ENCODE results near the gene ISX. TPM values are rescaled to one million over a fixed set of nuclear protein-coding genes. Genes with fewer than 3 reads are reported as not detected.

ISX gene
- total RNA-seq, 1 donor from 2014 or later: not detected

DNA sequence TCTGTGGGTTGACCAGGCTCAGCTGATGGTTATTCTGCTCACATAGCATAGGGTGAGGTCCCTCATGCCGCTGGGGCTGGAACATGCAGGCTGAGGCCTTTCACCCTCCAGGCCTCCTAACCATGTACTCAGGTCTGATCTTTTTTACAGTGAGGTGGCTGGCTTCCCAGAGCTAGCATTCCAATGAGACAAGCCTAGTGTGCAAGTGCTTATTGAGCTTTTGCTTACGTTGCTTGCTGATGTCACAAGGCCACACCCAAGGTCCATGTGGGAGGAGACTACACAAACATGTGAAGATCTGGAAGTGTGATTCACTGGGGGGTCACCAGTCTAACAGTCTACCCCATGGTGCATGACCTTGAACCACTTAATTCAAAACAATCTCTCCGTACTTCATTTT is 33.9 kb downstream of the ISX start:
- H3K36me3 Mint-ChIP-seq (ENCODE audit: low read depth): no peaks in the 10 kb centered on the region
- DNase-seq: no peak
- peaks cover 21% of the 10 kb centered on the region for H3K27me3 Mint-ChIP-seq
- H3K9me3 Mint-ChIP-seq: no peaks in the 10 kb centered on the region
- H3K27ac Mint-ChIP-seq: no peak overlapping the region
- ATAC-seq (ENCODE audit: low read depth): no peak
- intact Hi-C loops (cut with micrococcal nuclease): no loop called here
- no peak overlapping the region for H3K4me3 Mint-ChIP-seq
- CTCF ChIA-PET: no interaction called here
- TF ChIP-seq, protein P1, sequence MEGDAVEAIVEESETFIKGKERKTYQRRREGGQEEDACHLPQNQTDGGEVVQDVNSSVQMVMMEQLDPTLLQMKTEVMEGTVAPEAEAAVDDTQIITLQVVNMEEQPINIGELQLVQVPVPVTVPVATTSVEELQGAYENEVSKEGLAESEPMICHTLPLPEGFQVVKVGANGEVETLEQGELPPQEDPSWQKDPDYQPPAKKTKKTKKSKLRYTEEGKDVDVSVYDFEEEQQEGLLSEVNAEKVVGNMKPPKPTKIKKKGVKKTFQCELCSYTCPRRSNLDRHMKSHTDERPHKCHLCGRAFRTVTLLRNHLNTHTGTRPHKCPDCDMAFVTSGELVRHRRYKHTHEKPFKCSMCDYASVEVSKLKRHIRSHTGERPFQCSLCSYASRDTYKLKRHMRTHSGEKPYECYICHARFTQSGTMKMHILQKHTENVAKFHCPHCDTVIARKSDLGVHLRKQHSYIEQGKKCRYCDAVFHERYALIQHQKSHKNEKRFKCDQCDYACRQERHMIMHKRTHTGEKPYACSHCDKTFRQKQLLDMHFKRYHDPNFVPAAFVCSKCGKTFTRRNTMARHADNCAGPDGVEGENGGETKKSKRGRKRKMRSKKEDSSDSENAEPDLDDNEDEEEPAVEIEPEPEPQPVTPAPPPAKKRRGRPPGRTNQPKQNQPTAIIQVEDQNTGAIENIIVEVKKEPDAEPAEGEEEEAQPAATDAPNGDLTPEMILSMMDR (IDR thresholded peaks at IDR 0.05): no peak
- POLR2A ChIA-PET: no interaction called here
- no peaks in the 10 kb centered on the region for H3K4me1 Mint-ChIP-seq

DNA sequence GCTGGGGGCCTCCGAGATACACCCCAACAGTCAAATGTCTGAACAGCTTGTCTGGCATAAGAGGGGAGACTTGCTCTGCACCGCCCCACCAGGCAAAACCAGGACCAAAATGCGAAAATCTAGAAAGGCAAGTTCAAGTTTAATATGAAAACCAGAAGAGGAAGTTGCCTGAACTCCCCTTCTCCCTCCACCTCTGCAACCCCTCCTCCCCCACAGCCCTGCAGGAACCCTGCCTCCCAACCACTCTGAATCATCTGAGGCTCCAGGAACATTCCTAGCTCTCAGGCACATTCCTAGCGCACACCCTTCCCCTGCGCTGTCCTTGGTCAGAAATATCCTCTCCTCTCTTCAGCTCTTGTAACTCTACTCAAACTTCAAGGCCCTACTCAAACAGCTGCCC is 36.7 kb downstream of the ISX start:
- DNase-seq (no peak), ATAC-seq (ENCODE audit: low read depth) (no peak)
- H3K4me3 Mint-ChIP-seq: no peak overlapping the region
- no peaks in the 10 kb centered on the region for H3K4me1 Mint-ChIP-seq
- H3K27me3 Mint-ChIP-seq: peaks cover 21% of the 10 kb centered on the region
- ChIA-PET CTCF (no interaction called here), POLR2A (no interaction called here)
- intact Hi-C loops (cut with micrococcal nuclease): no loop called here
- H3K9me3 Mint-ChIP-seq: peaks cover 3% of the 10 kb centered on the region
- H3K36me3 Mint-ChIP-seq (ENCODE audit: low read depth): no peaks in the 10 kb centered on the region
- H3K27ac Mint-ChIP-seq: no peak overlapping the region
- TF ChIP-seq, protein P1 (IDR thresholded peaks at IDR 0.05): no peak

DNA sequence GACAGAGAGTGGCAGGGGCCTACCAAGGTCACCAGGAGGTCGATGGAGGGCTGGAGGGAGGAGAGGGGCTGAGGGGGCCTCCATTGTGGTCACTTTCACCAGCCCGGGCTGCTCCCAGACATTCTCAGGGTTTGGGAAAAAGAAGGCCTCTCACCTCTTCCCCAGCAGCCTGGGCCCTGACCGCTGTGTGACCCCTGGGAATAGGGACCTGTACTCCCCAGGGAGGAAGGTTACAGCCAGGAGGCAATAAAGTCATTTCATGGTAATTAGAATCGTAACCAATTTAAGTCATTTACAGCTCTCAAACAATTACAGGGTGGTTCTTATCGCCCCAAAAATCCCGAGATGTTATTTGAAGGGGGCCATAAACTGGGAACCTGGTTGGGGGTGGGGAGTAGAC is 37.8 kb downstream of the ISX start:
- Mint-ChIP-seq H3K27me3 (peaks cover 23% of the 10 kb centered on the region), H3K4me3 (no peak overlapping the region), H3K27ac (no peak overlapping the region), H3K4me1 (no peaks in the 10 kb centered on the region), H3K36me3 (ENCODE audit: low read depth) (no peaks in the 10 kb centered on the region), H3K9me3 (peaks cover 6% of the 10 kb centered on the region)
- TF ChIP-seq, protein P1 (IDR thresholded peaks at IDR 0.05): no peak
- POLR2A ChIA-PET: no interaction called here
- DNase-seq (no peak), ATAC-seq (ENCODE audit: low read depth) (no peak)
- CTCF ChIA-PET: no interaction called here
- intact Hi-C loops (cut with micrococcal nuclease): no loop called here

DNA sequence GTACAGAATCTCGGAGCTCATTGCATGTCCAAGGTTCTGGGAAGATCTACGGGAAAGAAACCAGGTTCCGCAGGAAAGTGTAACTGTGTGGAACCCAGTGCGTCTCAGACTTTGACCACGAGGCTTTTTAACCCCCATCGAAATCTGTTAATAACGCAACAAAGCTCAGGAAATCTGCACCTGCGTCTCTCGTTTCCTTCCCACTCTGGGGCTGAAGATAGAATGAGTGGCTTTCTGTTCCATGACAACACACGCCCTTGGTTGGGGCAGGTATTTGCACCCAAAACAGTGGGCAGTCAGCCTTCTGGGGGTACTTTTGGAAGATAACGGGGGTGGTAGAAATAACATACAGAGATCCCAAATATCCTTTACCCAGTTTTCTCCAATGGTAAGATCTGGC is 38.5 kb downstream of the ISX start:
- Mint-ChIP-seq H3K9me3 (peaks cover 6% of the 10 kb centered on the region), H3K36me3 (ENCODE audit: low read depth) (no peaks in the 10 kb centered on the region), H3K27me3 (peaks cover 29% of the 10 kb centered on the region), H3K4me1 (no peaks in the 10 kb centered on the region), H3K27ac (no peak overlapping the region), H3K4me3 (no peak overlapping the region)
- no peak for ATAC-seq (ENCODE audit: low read depth)
- TF ChIP-seq, protein P1 (IDR thresholded peaks at IDR 0.05): no peak
- intact Hi-C loops (cut with micrococcal nuclease): no loop called here
- ChIA-PET POLR2A (no interaction called here), CTCF (no interaction called here)
- DNase-seq: no peak

DNA sequence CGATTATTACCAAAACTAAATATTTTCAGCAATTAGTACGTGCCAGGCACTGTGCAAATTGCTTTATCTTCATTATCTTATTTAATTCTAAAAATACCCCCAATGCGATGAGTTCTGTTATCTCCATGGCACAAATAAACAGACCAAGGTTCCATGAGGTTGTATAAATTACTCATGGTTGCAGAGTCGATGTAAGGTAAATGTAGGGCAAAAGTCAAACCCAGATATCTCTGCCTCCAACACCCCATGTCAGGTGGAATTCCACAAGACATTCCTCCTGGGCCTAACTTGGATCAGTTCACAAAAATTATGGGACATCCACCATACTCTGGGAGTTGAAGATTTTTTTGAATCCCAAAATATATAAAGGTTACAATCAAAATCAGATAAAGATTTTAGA is 43.7 kb downstream of the ISX start:
- DNase-seq (no peak), ATAC-seq (ENCODE audit: low read depth) (no peak)
- Mint-ChIP-seq H3K27me3 (peaks cover 36% of the 10 kb centered on the region), H3K9me3 (peaks cover 6% of the 10 kb centered on the region), H3K4me1 (no peaks in the 10 kb centered on the region), H3K27ac (no peak overlapping the region), H3K36me3 (ENCODE audit: low read depth) (no peaks in the 10 kb centered on the region), H3K4me3 (no peak overlapping the region)
- CTCF ChIA-PET: no interaction called here
- intact Hi-C loops (cut with micrococcal nuclease): no loop called here
- TF ChIP-seq, protein P1 (IDR thresholded peaks at IDR 0.05): no peak
- POLR2A ChIA-PET: no interaction called here

Measured in activated B cell treated with CpG ODN at 0.5 μM for 24 hours (primary cell).